Measurements from ENCODE around the gene PPARG.

- TF ChIP-seq, protein P1, sequence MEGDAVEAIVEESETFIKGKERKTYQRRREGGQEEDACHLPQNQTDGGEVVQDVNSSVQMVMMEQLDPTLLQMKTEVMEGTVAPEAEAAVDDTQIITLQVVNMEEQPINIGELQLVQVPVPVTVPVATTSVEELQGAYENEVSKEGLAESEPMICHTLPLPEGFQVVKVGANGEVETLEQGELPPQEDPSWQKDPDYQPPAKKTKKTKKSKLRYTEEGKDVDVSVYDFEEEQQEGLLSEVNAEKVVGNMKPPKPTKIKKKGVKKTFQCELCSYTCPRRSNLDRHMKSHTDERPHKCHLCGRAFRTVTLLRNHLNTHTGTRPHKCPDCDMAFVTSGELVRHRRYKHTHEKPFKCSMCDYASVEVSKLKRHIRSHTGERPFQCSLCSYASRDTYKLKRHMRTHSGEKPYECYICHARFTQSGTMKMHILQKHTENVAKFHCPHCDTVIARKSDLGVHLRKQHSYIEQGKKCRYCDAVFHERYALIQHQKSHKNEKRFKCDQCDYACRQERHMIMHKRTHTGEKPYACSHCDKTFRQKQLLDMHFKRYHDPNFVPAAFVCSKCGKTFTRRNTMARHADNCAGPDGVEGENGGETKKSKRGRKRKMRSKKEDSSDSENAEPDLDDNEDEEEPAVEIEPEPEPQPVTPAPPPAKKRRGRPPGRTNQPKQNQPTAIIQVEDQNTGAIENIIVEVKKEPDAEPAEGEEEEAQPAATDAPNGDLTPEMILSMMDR (IDR thresholded peaks at IDR 0.05), result no peak
- no peak for TF ChIP-seq POLR2A (IDR thresholded peaks at IDR 0.05)
These were observed 13.7 kb downstream of the PPARG start for GRCh38 chr3:12302564-12302963.
